Stimulated activated memory B cell treated with anti-CD40 and anti-IgM and Interleukin-4, amounts not matched to agents 10 μg/mL and 1 μg/mL and 100 μg/mL, for 72 hours (primary cell): ENCODE measurements around the gene RNASEH2A.
A peak's percentile ranks its signal among the peaks of the same experiment; 100 is the strongest.

ENCODE experiments used
- ATAC-seq: fragments of 150-1000 bp; cut with Tn5 transposase; 2 replicates; pipeline ENCODE4 v1.10.0; 2021
- H3K27ac Mint-ChIP-seq: one replicate; pipeline ENCODE4 v1.8.0; 2022; ENCODE audit warnings: mild to moderate bottlenecking, mixed read lengths
- H3K27me3 Mint-ChIP-seq: one replicate; pipeline ENCODE4 v1.8.0; 2022; ENCODE audit warnings: mixed read lengths
- H3K36me3 Mint-ChIP-seq: one replicate; pipeline ENCODE4 v1.8.0; 2022; ENCODE audit warnings: mixed read lengths
- H3K4me1 Mint-ChIP-seq: one replicate; pipeline ENCODE4 v1.8.0; 2022; ENCODE audit warnings: mixed read lengths
- H3K4me3 Mint-ChIP-seq: one replicate; pipeline ENCODE4 v1.8.0; 2022; ENCODE audit warnings: mild to moderate bottlenecking, moderate library complexity, mixed read lengths
- H3K9me3 Mint-ChIP-seq: one replicate; pipeline ENCODE4 v1.8.0; 2022; ENCODE audit warnings: mixed read lengths

RNASEH2A gene

DNA sequence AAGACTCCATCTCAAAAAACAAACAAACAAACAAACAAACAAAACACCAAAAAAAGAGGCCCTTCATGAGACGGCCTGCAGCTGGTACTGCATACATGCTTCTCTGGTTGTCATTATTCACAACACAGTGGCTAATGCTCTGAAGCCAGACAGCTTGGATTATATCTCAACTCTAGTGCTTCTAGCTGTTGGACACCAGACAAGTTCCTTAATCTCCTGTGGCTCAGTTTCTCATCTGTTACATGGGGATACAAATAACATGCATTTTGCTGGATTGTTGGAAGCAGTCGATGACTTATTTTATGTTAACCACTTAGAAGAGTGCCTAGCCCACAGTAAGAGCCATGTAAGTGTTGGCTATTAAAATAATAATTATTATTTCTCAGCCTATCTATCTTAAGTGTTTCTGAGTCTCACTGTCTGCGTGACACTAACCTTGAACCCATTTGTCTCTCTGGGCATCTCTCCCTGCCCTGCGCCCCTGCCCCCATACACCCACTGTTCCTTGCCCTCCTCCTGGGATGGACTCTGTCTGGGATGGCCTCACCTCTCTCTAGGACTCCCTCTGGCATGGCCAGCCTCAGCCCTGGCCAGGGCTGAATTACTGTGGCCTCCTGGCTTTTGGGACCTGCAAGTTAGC, 18.2 kb upstream of the RNASEH2A start:
- H3K4me3 Mint-ChIP-seq: peak overlapping the region; percentile 90
- no peaks in the 10 kb centered on the region for H3K27me3 Mint-ChIP-seq
- H3K4me1 Mint-ChIP-seq: peaks cover 25% of the 10 kb centered on the region
- peaks cover 9% of the 10 kb centered on the region for H3K36me3 Mint-ChIP-seq
- H3K27ac Mint-ChIP-seq: peak overlapping the region; percentile 92
- no peaks in the 10 kb centered on the region for H3K9me3 Mint-ChIP-seq
- ATAC-seq: no peak

DNA sequence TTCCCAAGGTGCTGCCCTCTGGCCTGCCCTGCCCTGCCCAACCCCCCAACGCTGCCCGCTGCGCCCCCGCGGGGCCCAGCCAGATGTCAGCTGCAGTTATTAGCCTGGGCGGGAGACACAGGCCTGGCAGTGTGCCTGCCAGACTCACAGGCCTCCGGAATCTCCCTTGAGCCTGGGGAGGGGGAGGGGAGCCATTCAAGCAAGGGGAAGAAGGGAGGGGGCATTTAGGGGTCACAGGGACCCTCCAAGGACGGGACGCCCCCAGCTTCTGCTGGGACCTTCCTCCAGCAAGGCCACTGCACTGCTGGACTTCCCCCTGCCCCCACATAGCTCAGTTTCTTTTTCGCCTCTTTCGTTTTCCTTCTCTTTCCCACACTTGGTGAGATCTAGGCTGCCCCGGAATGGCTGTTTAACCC, 17.7 kb upstream of the RNASEH2A start:
- Mint-ChIP-seq H3K36me3 (peaks cover 12% of the 10 kb centered on the region), H3K4me3 (peak overlapping the region; percentile 90), H3K27ac (peak overlapping the region; percentile 92), H3K27me3 (no peaks in the 10 kb centered on the region), H3K9me3 (no peaks in the 10 kb centered on the region), H3K4me1 (peaks cover 25% of the 10 kb centered on the region)
- peak; percentile 0 for ATAC-seq

DNA sequence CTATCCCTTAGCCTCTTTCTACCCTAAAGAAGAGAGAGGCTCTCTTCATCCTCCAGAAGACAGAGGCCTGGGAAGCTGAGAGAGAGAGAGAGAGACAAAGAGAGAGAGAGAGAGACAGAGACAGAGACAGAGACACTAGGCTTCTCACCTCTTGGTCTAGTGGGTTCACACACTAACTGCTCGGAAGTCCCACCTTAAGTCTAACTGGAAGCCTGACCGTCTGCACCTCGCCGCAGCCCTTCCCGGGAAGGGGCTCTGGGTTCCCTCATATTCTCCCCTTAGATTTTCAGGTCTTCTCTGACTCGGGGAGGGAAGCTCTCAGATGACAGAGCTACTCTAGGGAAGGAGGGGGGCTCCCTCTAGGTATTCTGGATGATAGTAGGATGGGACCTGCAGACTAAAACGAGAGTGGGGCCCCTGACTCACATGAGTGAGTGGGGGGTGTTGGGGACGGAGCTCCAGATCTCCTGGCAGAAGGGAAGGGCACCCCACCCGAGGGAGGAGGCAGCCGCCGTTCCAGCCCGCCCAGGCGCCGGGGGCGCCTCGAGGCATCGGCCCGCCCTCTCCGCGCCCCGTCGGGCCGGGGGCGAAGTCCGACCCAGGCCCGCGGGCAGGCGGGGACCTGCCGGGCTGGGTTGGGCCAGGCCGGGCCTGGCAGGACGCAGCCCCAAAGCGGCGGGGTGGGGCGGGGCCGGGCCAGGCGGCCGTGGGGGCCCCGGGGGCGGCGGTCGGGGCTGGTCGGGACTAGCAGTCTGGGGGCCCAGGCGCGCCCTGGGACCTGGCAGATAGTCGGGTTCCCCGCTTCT, 17.1 kb upstream of the RNASEH2A start:
- Mint-ChIP-seq H3K36me3 (peaks cover 12% of the 10 kb centered on the region), H3K27ac (peak overlapping the region; percentile 92), H3K27me3 (no peaks in the 10 kb centered on the region), H3K4me3 (peak overlapping the region; percentile 96), H3K9me3 (no peaks in the 10 kb centered on the region), H3K4me1 (peaks cover 31% of the 10 kb centered on the region)
- ATAC-seq: no peak

DNA sequence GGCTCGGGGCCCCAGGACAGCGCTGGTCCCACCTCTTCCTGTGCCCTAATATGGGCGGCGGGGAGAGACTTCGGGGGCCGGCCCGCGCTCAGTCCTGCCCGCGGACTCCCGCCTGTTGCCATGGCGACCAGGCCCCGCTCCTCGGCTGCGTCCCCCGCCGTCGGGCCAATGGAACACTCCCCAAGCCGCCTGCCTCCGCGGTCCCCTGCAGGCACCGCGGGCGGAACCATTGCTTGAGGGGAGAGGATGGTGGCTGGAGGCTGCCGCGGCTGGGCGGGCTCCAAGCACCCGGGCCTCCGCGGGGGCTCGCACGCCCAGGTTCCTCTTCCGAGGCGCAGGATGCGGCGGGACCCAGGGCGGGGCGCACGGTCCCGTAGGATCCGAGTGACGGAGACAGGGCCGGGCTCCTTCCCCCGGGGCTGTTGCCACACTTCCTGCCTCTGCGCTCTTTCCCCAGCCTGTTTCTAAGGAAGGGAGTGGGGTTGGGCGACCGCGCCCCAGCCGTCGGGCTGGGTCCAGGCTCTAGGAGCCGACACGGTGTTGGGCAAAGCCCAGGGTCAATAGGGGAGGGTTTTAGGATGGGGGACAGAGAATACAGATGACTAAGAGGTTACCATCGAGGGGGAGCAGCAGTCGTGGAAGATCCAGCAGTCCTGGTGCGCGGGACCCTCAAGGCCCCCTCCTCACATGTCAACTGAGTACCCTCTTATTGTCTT, 16.3 kb upstream of the RNASEH2A start:
- Mint-ChIP-seq H3K27me3 (no peaks in the 10 kb centered on the region), H3K4me1 (peaks cover 37% of the 10 kb centered on the region), H3K36me3 (peaks cover 12% of the 10 kb centered on the region), H3K27ac (peak overlapping the region; percentile 92), H3K9me3 (no peaks in the 10 kb centered on the region), H3K4me3 (peak overlapping the region; percentile 96)
- peak; percentile 71 for ATAC-seq

DNA sequence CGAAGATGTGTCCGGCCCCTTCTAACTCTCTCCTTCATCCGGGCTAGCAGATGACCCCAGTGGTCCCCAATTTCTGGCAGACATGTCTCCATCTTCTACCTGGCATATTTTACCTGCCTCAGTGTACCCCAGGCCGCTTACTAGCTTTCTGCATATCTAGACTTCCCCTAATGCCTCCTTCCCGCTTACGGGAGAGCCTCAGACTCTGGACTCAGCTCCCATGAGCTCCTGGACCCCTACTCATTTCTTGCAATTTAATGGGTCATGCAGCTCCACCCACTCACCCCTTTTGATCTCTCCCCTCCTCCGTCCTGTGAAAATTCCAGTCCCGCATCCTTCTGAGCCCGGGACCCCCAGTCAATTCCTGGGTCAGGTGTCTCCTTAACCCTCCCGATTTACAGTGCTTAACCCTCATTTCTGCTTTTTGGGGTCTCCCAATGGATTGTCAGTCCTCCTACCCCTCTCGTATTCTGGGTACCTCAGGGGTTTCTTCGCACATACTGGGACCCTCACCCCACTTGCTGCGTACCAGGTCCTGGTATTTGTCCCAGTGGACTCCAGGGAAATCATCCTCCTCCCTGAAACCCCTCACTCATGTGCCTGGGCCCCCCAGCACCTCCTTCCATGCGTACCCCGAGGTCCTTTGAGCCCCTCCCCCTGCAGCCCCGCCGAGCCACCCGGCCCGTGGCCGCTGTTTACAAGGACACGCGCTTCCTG, 15.6 kb upstream of the RNASEH2A start:
- peak overlapping the region; percentile 96 for H3K4me3 Mint-ChIP-seq
- H3K27ac Mint-ChIP-seq: peak overlapping the region; percentile 91
- no peaks in the 10 kb centered on the region for H3K27me3 Mint-ChIP-seq
- no peaks in the 10 kb centered on the region for H3K9me3 Mint-ChIP-seq
- no peak for ATAC-seq
- H3K4me1 Mint-ChIP-seq: peaks cover 41% of the 10 kb centered on the region
- H3K36me3 Mint-ChIP-seq: peaks cover 12% of the 10 kb centered on the region

DNA sequence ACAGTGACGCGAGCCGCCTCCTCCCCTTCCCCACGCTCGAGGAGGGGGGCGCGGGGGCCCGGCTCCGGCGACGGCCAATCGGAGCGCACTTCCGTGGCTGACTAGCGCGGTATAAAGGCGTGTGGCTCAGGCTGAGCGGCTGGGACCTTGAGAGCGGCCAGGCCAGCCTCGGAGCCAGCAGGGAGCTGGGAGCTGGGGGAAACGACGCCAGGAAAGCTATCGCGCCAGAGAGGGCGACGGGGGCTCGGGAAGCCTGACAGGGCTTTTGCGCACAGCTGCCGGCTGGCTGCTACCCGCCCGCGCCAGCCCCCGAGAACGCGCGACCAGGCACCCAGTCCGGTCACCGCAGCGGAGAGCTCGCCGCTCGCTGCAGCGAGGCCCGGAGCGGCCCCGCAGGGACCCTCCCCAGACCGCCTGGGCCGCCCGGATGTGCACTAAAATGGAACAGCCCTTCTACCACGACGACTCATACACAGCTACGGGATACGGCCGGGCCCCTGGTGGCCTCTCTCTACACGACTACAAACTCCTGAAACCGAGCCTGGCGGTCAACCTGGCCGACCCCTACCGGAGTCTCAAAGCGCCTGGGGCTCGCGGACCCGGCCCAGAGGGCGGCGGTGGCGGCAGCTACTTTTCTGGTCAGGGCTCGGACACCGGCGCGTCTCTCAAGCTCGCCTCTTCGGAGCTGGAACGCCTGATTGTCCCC, 14.9 kb upstream of the RNASEH2A start, which contains the start of gene JUNB:
Gene JUNB, plus strand, starts transcription at position 142 of the 706 bp plus-strand sequence. Its CDS starts 286 bp downstream, at position 428.
- Mint-ChIP-seq H3K4me1 (peaks cover 48% of the 10 kb centered on the region), H3K36me3 (peaks cover 12% of the 10 kb centered on the region), H3K4me3 (peak within 1 kb of the TSS; percentile 96), H3K27ac (peak within 1 kb of the TSS; percentile 91), H3K27me3 (no peaks in the 10 kb centered on the region), H3K9me3 (no peaks in the 10 kb centered on the region)
- ATAC-seq: peak; percentile 63

DNA sequence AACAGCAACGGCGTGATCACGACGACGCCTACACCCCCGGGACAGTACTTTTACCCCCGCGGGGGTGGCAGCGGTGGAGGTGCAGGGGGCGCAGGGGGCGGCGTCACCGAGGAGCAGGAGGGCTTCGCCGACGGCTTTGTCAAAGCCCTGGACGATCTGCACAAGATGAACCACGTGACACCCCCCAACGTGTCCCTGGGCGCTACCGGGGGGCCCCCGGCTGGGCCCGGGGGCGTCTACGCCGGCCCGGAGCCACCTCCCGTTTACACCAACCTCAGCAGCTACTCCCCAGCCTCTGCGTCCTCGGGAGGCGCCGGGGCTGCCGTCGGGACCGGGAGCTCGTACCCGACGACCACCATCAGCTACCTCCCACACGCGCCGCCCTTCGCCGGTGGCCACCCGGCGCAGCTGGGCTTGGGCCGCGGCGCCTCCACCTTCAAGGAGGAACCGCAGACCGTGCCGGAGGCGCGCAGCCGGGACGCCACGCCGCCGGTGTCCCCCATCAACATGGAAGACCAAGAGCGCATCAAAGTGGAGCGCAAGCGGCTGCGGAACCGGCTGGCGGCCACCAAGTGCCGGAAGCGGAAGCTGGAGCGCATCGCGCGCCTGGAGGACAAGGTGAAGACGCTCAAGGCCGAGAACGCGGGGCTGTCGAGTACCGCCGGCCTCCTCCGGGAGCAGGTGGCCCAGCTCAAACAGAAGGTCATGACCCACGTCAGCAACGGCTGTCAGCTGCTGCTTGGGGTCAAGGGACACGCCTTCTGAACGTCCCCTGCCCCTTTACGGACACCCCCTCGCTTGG, 14.1 kb upstream of the RNASEH2A start:
- H3K27me3 Mint-ChIP-seq: no peaks in the 10 kb centered on the region
- H3K4me1 Mint-ChIP-seq: peaks cover 50% of the 10 kb centered on the region
- H3K36me3 Mint-ChIP-seq: peaks cover 12% of the 10 kb centered on the region
- ATAC-seq: no peak
- H3K9me3 Mint-ChIP-seq: no peaks in the 10 kb centered on the region
- H3K4me3 Mint-ChIP-seq: peak overlapping the region; percentile 96
- peak overlapping the region; percentile 91 for H3K27ac Mint-ChIP-seq

DNA sequence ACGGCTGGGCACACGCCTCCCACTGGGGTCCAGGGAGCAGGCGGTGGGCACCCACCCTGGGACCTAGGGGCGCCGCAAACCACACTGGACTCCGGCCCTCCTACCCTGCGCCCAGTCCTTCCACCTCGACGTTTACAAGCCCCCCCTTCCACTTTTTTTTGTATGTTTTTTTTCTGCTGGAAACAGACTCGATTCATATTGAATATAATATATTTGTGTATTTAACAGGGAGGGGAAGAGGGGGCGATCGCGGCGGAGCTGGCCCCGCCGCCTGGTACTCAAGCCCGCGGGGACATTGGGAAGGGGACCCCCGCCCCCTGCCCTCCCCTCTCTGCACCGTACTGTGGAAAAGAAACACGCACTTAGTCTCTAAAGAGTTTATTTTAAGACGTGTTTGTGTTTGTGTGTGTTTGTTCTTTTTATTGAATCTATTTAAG, 13.5 kb upstream of the RNASEH2A start:
- Mint-ChIP-seq H3K27ac (peak overlapping the region; percentile 91), H3K9me3 (no peaks in the 10 kb centered on the region), H3K4me1 (peaks cover 50% of the 10 kb centered on the region), H3K36me3 (peaks cover 12% of the 10 kb centered on the region), H3K27me3 (no peaks in the 10 kb centered on the region), H3K4me3 (peak overlapping the region; percentile 96)
- no peak for ATAC-seq

DNA sequence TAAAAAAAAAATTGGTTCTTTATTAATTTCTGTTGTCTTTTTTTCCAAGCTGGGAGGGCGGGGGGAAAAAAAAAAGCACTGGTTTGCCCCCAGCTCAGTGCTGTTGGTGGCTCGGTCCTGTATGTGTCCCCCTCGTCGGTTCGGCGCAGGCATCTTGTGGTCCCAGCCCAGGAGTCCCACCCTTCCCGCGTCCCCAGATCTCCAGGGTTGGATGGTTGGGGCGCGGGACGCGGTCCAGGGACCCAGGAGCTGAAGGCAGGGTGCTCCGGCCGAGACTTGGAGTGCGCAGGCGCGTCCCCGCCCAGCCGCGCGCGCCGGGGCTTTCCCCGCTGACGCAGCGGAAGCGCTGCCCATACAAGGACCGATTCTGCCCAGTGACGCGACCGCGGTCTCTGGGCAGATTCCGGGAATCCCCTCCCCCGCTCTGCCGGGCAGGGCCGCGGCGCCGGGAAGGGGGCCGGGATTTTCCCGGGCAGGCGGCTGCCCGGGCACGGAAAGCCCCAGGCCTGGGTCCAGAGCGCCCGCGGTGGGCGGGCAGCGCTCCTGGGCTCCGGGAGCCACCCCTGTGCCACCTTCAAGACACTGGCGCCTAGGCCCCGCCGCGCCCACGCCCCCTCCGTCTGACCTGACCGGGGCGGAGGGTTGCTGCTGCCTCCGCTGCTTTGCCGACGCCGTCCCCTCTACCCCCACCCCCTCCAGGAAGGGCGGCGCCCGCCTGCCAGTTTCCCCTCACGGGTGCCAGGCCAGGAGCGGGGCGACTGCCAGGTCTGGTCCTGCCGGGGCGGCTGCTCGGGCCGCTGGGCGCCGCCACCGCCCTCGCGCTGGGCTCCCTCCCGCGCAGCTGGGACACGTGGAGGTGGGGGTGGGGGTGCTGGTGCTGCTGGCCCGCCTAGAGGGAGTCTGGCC, 12.8 kb upstream of the RNASEH2A start:
- peak; percentile 61 for ATAC-seq
- Mint-ChIP-seq H3K36me3 (peaks cover 12% of the 10 kb centered on the region), H3K27me3 (no peaks in the 10 kb centered on the region), H3K4me3 (peak overlapping the region; percentile 96), H3K27ac (peak overlapping the region; percentile 91), H3K9me3 (no peaks in the 10 kb centered on the region), H3K4me1 (peaks cover 44% of the 10 kb centered on the region)

DNA sequence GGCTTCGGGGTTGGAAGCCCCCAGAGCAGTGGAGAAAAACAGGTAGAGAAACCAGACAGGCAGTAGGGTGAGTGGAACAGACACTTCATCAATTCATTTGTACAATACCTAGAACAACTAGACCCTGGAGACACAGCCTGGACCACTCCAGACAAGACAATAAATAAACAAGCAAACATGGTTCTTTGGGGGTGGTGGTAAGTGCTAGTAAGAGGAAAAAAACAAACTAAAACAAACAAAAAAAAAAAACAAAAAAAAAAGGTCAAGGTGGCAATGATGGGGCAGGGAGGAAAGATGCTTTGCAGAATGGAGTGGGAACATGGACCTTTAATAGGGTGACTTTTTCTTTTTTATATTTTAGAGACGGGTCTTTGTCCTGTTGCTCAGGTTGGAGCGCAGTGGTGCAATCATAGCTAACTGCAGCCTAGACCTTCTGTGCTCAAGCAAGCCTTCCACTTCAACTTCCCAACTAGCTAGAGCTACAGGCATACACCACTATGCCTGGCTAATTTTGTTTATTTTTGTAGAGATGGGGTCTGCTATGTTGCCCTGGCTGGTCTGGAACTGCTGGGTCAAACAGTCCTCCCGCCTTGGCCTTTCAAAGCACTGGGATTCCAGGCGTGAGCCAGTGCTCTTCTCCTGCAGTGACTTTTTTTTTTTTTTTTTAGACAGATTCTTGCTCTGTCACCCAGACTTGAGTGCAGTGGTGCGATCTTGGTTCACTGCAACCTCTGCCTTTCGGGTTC, 12.0 kb upstream of the RNASEH2A start:
- H3K9me3 Mint-ChIP-seq: no peaks in the 10 kb centered on the region
- H3K27ac Mint-ChIP-seq: peak overlapping the region; percentile 91
- peaks cover 36% of the 10 kb centered on the region for H3K4me1 Mint-ChIP-seq
- H3K36me3 Mint-ChIP-seq: peaks cover 12% of the 10 kb centered on the region
- peak overlapping the region; percentile 70 for H3K4me3 Mint-ChIP-seq
- ATAC-seq: no peak
- H3K27me3 Mint-ChIP-seq: no peaks in the 10 kb centered on the region

DNA sequence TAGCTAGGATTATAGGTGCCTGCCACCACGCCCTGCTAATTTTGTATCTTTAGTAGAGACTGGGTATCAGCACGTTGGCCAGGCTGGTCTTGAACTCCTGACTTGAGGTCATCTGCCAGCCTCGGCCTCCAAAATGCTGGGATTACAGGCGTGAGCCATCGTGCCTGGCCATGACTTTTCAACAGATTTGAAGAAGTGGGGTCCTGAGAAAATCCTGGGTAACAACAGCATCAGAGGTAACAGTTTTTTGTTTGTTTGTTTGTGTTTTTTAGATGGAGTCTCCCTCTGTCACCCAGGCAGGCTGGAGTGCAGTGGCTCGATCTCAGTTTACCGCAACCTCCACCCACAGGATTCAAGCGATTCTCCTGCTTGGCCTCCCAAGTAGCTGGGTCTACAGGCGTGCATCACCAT, 11.4 kb upstream of the RNASEH2A start:
- Mint-ChIP-seq H3K27ac (peak overlapping the region; percentile 91), H3K9me3 (no peaks in the 10 kb centered on the region), H3K4me1 (peaks cover 35% of the 10 kb centered on the region), H3K27me3 (no peaks in the 10 kb centered on the region), H3K36me3 (peaks cover 12% of the 10 kb centered on the region), H3K4me3 (peak overlapping the region; percentile 21)
- no peak for ATAC-seq
